ENCODE measurements around the gene MRPL38.

The MRPL38 gene

DNA sequence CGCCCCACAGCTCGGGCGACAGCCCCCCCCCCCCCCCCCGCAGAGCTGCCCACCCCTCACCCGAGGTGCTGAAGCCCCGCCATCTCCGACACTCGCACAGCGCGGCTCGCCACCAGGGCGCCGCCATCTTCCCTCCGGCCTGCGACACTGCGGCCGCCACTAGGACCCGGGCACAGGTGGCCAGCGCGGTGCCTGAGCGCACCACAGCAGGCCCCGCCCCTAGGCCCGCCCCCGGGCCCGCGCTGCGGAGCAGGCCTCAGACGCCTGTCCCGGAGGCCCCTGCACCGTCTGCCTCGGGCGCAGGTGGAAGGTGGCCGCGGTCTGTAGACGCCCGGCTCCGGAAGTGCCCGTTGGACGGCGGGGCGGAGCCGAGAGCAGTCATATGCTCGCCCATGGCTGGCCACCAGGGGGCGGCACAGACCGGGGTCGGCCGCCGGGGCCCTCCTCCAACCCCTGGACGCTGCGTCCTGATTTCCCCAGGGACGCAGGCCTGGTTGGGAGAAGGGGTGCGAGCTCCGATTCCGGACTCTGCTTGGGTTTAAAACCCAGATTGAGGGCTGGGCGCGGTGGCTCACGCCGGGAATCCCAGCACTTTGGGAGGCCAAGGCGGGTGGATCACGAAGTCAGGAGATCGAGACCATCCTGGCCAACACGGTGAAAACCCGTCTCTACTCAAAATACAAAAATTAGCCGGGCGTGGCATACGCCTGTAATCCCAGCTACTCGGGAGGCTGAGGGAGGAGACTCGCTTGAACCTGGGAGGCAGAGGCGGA lies at the start of gene MRPL38:
Gene MRPL38 (minus strand): TSS at position 136 of the 773 bp plus-strand sequence. CDS start 9 bp downstream, at position 127.
- DNase-seq (ENCODE audit: extremely low read depth in 1 of 2, low read depth in 1 of 2) = peak; percentile 80 to 85

DNA sequence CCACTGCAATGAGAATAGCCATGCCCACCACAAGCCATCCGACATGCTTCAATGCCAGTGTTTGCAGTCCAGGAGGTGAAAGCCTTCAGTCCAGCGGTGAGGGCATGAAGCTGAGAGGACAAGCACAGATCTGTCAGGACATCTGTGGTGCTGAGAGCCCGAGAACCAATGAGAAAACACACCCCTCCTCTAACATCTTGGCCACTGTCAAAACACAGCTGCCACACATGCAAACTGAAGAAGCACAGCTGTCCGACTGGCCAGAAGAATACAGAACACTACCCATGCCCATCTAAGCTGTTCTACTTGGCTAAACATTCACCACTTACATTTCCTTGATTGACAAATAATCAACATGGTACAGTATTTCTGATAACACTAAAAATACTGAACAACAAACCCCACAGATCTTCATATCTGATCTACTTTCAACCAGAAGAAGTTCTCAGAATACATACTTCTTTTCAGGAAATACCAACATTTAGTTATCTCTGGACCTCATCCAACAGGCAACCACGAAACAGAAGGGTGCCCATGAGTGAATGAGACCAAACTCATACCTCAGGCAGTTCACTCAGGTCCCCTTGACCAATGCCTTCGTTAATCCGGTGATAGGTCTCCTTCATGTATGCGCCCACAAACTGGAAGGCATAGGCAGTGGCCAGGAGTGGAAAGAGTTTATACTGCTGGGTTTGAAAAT lies 46.3 kb upstream of the MRPL38 start:
- no peak for DNase-seq (ENCODE audit: extremely low read depth in 1 of 2, low read depth in 1 of 2)

DNA sequence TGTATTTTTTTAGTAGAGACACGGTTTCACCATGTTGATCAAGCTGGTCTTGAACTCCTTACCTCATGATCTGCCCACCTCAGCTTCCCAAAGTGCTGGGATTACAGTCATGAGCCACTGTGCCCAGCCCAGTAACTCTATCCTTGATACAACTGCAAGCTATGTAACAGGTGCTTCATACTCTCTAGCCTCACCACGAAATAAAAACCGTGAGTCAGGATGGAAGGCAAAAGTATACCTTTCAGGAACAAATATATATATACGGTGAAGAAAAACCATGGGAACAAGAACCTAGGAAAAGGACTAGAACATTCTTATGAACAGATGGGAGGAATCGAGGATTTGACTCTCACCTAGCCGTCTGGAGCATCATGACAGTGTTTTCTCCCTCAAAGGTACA lies 45.7 kb upstream of the MRPL38 start:
- DNase-seq (ENCODE audit: extremely low read depth in 1 of 2, low read depth in 1 of 2) = no peak

DNA sequence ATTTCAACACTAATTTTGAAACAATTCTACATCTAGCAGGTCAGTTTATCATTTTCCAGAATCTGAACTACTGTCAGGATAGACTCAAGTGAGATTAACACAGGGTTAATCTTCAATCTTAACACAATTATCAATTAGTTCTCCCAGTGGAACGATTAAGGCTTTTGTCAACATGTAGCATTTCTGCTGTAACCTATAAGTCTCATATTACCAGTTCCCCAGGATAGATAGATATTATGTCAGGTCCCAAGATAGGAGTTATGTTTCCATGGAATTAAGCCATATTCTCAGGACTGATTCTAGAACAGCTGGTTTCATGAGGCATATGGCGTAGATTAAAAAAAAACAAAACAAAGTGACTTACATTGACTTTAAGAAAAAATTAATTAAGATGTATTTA lies 40.5 kb upstream of the MRPL38 start:
- DNase-seq (ENCODE audit: extremely low read depth in 1 of 2, low read depth in 1 of 2) = no peak

DNA sequence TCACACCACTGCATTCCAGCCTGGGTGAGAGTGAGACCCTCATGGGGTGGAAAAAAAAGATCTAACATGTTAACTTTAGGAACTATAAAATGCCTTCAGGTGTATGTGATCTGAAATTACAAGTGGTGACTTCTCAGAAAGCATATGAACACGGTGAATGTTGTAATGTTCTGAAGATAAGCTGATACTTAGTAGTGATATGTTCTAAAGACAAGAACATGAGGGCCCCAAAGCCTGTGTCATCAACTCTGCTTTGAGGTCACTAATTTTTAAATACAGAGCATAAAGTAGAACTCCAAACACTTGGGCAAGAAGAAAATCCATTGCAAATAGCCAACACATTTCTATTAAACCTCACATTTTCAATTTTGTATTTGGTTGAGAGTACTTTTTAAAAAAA lies 38.8 kb upstream of the MRPL38 start:
- no peak for DNase-seq (ENCODE audit: extremely low read depth in 1 of 2, low read depth in 1 of 2)

DNA sequence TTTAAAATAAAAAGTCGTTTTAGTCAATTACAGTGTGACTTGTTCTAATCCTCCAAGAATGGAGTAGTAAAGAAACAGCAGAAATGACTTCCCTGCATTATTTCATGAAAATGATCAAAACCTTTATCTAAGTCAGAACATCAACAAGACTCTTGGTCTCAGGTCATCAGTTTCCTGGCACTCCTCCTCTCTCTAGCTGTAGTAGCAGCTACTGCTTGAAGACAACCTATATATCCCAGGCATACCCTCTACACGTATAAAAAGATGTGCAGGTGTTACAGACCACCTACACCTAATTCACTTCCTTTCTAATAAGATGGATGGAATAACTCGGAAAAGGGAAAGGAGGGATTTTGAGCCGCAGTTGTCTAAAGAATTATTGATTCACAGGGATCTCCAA lies 37.8 kb upstream of the MRPL38 start:
- DNase-seq (ENCODE audit: extremely low read depth in 1 of 2, low read depth in 1 of 2) = no peak

DNA sequence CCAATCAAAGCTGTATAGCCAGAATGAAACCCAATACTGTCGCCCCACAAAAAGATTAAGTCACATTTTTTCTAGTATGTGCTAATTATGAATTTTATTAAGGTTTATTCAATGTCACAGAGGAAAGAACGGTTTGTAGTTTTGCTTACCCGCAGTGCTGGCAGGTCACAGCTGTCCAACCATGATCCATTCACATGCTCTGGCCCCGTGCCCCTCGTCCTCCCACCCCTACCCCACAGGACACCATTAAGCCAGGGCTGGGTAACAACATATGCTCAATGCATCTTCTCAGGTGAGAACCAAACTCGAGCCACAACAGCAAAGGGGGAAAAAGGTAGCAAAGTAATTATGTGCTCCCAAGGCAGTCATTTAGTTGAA lies 36.7 kb upstream of the MRPL38 start:
- no peak for DNase-seq (ENCODE audit: extremely low read depth in 1 of 2, low read depth in 1 of 2)

DNA sequence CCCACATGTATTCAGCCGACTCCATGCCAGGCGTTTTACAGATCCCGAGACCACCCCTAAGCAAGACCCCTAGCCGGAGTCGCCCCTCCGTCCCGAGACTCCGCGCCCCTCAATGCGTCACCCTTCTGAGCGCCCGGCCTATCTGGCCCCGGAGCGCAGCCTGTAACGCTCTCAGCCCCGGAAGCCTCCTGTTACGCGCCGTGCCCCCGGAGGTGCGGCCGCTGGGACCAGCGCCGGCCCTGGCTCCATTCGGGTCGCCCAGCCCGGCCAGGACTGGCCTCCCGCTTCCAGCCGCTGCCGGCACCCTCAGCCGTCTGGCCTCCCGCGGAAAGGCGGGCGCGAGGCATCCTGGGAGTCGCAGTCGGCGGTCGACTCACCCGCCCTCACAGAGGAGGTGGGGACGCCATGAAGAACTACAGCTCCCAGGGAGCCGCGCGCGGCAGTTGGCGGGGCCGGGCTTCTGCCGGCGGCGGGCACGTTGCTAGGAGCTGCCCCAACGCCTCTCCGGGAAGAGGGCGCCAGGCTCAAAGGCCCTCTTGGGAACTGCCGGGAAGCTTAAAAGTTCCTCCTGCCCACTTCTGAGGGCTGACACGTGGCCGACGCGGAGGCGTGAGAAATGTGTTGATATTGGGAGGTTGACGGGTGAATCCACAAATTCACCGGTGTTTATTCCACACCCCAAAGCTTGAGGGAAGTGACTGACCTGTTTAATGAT lies 36.2 kb upstream of the MRPL38 start, which contains the start of gene FBF1:
Gene FBF1 (minus strand): TSS at position 316 of the 715 bp plus-strand sequence. CDS start 2,893 bp downstream, outside the sequence.
- peak; percentile 63 to 83 for DNase-seq (ENCODE audit: extremely low read depth in 1 of 2, low read depth in 1 of 2)

DNA sequence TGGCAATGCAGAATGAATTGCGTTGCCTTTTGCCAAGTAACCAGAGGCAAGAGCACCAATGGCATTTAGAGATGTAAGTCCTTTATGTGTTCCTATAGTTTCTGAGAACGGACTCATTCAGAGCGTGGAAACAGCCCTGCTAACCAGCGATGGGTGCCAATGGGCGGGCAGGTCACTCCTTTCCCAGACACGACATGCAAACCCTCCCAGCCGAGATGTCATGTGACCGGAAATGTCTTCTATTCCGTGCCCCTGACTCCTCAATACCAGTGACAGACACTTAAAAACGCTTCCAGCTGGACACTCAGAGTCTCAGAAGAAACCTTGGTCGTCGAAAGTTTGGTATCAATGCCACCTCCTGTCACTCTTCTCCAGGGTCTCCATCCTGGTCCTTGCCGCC lies 33.0 kb upstream of the MRPL38 start:
- DNase-seq (ENCODE audit: extremely low read depth in 1 of 2, low read depth in 1 of 2) = no peak

DNA sequence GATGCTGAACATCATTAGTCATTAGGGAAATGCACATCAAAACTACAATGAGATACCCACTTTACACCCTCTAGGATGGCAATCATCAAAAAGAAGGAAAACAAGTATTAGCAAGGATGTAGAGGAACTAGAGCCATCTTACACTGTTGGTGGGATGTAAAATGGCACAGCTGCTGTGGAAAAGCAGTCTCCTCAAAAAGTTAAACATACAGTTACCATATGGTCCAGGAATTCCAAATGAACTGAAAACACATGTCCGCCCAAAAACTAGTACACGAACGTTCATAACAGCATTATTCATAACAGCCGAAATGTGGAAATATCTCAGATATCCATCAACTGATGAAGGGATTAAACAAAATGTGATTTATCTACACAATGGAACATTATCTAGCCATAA lies 29.1 kb upstream of the MRPL38 start:
- no peak for DNase-seq (ENCODE audit: extremely low read depth in 1 of 2, low read depth in 1 of 2)

DNA sequence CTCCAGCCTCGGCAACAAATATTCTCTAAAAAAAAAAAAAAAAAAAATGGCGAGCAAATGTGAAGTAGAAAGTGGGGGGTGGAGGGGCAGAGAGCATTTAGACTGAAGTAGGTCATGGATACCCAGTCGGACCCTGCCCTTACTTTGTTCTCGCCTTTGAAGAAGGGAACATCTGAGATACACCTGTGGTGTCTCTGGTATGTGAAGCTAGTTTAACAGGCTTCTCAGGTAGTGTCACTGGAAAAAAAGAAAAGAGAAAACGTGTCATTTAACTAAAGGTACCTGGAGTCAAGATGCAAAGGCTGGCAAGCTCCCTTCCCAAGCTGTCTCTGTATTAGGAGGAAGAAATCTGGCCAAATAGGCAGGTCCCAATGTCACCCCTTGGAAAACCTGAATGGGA lies 28.2 kb upstream of the MRPL38 start:
- DNase-seq (ENCODE audit: extremely low read depth in 1 of 2, low read depth in 1 of 2) = no peak

DNA sequence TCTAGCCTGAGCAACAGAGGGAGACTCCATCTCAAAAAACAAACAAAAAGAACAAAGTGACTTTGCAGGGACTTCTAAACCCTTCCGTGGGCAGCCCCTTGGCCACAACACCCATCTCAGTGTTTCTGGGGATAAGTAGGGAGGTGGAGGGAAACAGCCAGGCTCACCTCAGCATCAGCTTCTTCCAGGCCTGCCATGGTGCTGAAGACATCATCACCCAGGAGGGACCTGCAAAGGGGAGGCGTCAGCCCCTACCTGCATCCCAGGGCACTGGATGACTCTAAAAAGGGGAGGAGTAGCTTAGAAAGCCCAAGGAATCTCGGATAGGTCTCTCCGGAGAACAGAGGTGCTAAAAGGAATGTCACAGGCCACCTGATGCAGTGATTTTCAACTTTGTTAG lies 26.4 kb upstream of the MRPL38 start:
- no peak for DNase-seq (ENCODE audit: extremely low read depth in 1 of 2, low read depth in 1 of 2)

DNA sequence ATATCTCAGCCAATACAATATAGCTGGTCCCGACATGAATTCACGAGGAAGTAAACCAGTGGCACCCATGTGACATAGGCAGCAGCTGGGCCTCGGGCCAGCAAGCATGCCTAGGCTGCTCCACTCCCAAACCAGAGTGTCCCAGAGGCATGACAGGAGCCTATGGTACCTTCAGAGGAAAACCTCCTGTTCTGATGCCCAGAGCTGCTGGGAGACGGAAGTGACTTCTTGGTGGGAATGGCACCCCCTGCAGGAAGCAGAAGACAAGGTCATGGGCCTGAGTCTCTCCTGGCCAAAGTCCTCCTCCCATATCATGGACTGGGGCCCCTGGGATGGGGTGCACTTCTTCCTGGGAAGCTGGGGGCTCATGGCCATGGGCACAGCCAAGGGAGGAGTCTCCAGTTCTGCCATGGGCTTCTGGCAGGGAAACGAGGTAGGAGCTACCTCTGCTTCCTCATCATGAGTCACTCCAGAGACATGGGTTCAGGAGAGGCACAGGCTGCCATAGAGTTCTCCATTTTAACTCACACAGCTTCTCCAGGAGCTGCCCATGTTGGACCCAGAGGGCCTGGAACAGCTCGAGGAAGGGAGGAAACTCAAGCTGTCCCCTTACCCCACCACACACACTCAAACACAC lies 22.7 kb upstream of the MRPL38 start:
- DNase-seq (ENCODE audit: extremely low read depth in 1 of 2, low read depth in 1 of 2) = no peak

DNA sequence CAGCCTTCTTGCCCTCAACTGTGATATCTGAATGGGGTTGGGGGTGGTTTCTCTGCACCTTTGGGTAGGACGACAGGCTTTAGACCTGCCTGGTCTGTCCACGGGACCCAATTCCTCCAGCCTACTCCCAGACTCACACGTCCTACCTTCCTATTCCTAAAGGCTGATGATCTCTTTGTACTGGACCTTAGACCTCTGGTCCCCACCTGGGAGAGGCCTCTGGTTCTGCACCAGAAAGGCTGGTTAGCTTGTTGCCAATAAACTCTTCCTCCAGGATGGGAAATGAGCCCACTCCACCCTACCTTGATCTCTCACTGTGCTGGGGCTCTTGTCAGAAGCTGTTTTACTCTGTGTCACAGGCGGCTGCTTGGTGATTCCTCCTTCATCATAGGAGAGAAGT lies 21.8 kb upstream of the MRPL38 start:
- DNase-seq (ENCODE audit: extremely low read depth in 1 of 2, low read depth in 1 of 2) = no peak

DNA sequence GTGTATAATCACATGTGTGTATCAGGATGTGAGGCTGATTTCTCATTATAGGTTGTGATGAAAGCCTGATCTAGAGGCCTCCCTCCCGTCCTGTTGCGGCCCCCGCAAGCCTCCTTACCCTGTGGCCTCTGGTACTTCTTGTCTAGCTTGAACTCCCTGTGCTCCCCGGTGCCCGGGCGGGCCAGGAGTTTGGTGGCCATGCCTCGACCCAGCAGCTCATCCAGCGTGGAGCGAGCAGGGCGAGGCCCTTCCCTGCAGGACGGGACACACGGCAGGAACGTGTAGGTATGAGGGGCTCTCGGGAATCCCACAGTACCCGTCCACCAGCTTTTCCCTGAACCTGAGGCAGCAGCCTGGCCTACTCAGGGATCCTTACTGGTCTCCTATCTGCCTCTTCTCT lies 21.2 kb upstream of the MRPL38 start:
- no peak for DNase-seq (ENCODE audit: extremely low read depth in 1 of 2, low read depth in 1 of 2)

DNA sequence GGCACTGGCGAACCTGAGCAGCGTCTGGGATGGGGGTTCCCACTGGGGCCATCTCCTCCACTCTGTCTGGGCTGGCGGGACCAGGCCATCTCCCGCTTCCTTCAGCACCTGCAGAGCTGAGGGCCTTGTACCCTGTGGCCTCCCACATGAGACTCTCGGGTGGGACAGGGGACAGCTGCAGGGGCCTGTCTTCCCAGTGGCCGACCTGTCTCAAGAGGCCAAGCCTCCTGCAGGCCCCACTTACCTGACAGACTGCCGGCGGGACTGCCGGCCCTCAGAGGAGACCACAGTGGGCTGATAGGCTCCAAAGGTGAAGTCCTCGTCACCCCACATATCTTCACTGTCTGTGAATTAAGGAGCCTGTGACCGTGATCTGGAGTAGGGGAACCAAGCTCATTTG lies 20.4 kb upstream of the MRPL38 start:
- DNase-seq (ENCODE audit: extremely low read depth in 1 of 2, low read depth in 1 of 2) = no peak

DNA sequence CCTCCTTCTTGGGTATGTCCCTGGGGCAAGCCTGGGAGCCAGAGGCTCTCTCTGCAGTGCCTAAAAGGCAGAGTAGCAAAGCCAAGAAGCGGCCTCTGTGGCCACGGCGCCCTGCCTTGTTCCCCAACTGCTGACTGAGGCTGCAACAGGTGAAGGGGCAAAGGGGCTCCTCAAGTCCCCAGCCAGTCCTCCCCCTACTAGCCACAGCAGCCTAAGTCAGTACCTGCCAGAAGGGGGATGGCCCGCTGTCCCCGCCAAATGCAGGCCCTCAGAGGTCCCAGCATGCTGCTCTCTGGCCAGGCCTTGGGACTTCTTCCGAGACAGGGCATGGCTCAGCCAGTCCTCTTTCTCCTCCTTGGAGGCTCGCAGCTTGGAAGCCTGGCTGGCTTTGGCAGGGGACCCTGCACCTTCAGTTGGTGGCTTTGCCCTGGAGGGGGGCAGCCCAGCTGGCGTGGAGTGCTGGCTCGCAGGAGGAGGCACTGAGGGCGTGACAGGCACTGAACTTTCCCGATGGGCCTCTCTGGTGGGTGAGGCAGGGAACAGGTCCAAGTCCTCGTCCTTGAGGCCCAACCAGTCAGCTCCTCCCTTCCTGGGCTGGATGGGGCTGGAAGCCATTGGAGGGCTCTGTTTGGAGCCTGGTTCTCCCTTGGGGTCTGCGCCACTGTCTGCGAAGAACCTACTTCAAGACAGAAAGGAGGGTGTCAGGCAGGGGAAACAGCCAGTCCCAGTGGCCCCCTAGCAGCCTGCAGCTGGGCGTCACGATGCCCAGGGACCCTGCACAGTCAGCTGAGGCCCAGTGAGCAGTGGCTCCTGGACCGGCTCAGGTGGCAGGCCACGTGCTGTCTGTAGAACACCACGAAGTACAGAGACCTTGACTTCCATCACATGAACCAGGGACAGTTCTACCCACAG lies 18.5 kb upstream of the MRPL38 start:
- DNase-seq (ENCODE audit: extremely low read depth in 1 of 2, low read depth in 1 of 2) = no peak

DNA sequence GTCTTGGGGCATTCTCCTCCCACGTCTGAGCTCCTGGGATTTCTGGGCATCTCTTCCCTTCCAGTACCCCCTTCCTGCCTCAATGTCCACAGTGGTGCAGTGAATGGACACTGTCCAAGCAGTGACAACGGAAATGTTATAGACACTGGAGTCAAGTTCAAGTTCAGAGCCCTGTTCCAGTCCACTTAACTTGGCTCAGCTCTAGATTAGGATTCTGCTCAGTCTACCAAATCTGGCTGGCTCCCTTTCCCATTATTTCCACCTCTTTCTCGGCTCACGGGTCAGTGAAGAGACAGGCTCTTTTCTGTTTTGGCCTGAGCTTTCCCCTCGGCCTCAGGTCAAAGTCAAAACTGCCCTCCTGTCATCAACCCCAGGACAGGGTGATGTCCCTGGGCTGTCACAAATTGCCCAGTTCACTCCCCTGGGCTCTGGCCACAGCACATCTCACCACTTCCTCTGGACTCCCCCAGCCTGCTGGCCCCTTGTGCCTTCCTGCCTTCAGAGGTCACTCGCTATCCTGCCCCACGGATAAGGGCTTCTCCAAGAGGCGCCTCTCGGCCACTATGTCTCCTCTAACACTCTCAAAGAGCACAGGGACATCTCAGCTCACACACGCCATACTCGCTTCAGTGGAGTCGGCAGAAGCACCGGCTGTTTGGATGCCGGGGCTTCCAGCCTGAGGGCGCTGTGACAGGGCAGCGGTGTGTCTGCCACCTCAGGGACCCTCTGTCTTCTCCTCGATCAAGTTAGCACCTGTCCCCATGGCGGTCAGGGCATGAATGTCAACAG lies 17.7 kb upstream of the MRPL38 start:
- no peak for DNase-seq (ENCODE audit: extremely low read depth in 1 of 2, low read depth in 1 of 2)

DNA sequence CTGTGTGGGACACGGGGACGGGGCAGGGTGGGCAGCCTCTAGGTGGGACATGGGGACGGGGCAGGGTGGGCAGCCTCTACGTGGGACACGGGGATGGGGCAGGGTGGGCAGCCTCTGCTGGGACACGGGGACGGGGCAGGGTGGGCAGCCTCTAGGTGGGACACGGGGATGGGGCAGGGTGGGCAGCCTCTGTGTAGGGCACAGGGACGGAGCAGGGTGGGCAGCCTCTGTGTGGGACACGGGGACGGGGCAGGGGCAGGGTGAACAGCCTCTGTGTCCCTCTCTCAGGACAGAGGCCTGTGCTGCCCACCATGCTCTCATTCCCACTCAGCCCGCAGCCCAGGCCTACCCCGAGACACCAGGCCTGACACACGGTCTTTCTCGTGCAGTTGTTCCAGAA lies 16.9 kb upstream of the MRPL38 start:
- no peak for DNase-seq (ENCODE audit: extremely low read depth in 1 of 2, low read depth in 1 of 2)
